HepG2 (cell line): ENCODE results near the gene PYCR2. TPM values are rescaled to one million over a fixed set of nuclear protein-coding genes. Genes with fewer than 3 reads are reported as not detected.

Source experiments
- ATAC-seq: fragments of 200-7000 bp; cut with Tn5 transposase; 3 replicates; pipeline ENCODE4 v1.9.1; 2020; ENCODE audit warnings: mild to moderate bottlenecking, moderate library complexity
- BruUV-seq: library from RNA; stranded (reverse); fragments of 400-500 nt; replicated peaks from 2 replicates; lab custom pipeline; 2021; lab: Mats Ljungman, UMichigan
- CTCF ChIA-PET: fragments of 300-600 bp; formaldehyde crosslinking; extraction: SDS; loops from one replicate; lab custom pipeline; 2021; ENCODE audit warnings: low total read pairs, inconsistent platforms, low intra/inter-chr PET ratio; lab: Yijun Ruan, JAX
- POLR2A ChIA-PET: fragments of 350-600 bp; sonication (Branson Sonifier 250); formaldehyde crosslinking; loops from one replicate; lab custom pipeline; 2020; ENCODE audit warnings: antibody characterized with exemption, inconsistent platforms; lab: Yijun Ruan, JAX
- DNase-seq: peaks from one replicate; pipeline ENCODE4 v3.0.0-alpha.2; 2015; ENCODE audit warnings: low spot score
- FAIRE-seq: peaks from 3 replicates; lab custom pipeline; 2011; peaks lifted over from hg19 to GRCh38; lab: Jason Lieb, UNC
- H2AFZ ChIP-seq: one replicate; pipeline ENCODE4 v1.6.1; 2011; ENCODE audit warnings: low read length, inconsistent platforms
- H3K27ac ChIP-seq: fragments of 300-600 bp; 3 replicates; pipeline ENCODE4 v1.8.0; 2011; ENCODE audit warnings: mixed run types, mild to moderate bottlenecking, mixed read lengths, low read length, inconsistent platforms; ENCODE audit not compliant: insufficient read depth; ENCODE audit errors: extremely low read length
- H3K27me3 ChIP-seq, 2 experiments: fragments of 200-600 bp in 1 of 2; 2 replicates in 1 of 2; 3 replicates in 1 of 2; pipeline versions ENCODE4 v1.6.0 to v1.8.0; 2011; ENCODE audit warnings: low read length in 2 of 2, mild to moderate bottlenecking in 2 of 2, moderate library complexity in 2 of 2, inconsistent platforms in 1 of 2; ENCODE audit not compliant: insufficient read depth in 2 of 2, control insufficient read depth in 1 of 2
- H3K36me3 ChIP-seq, 2 experiments: fragments of 200-600 bp in 1 of 2; replicated peaks in 1 of 2; 2 replicates in 1 of 2; 3 replicates in 1 of 2; pipeline versions ENCODE4 v1.5.1 to v1.8.0; 2011; ENCODE audit warnings: low read length in 2 of 2, inconsistent platforms in 1 of 2; ENCODE audit not compliant: insufficient read depth in 2 of 2, control insufficient read depth in 1 of 2
- H3K4me1 ChIP-seq: 2 replicates; pipeline ENCODE4 v1.5.1; 2012; ENCODE audit warnings: low read length, inconsistent platforms; ENCODE audit not compliant: insufficient read depth
- H3K4me2 ChIP-seq: 2 replicates; pipeline ENCODE4 v1.6.0; 2011; ENCODE audit warnings: low read depth, low read length, inconsistent platforms
- H3K4me3 ChIP-seq, 3 experiments: fragments of 200-600 bp in 1 of 3; sonication (generic), shearing (Covaris generic) in 1 of 3; replicated peaks in 1 of 3; 2 replicates each; pipeline ENCODE4 v1.5.1; 2011 to 2016; ENCODE audit warnings: low read length in 3 of 3, inconsistent platforms in 2 of 3, low read depth in 2 of 3, mild to moderate bottlenecking in 2 of 3, control low read depth in 1 of 3, mixed read lengths in 1 of 3; ENCODE audit not compliant: insufficient read depth in 1 of 3
- H3K79me2 ChIP-seq: one replicate; pipeline ENCODE4 v1.6.1; 2011; ENCODE audit warnings: low read length, inconsistent platforms; ENCODE audit not compliant: insufficient read depth
- H3K9ac ChIP-seq: 2 replicates; pipeline ENCODE4 v1.6.0; 2011; ENCODE audit warnings: mild to moderate bottlenecking, low read depth, low read length, inconsistent platforms; ENCODE audit not compliant: insufficient read depth
- H3K9me3 ChIP-seq: 2 replicates; pipeline ENCODE4 v1.5.1; 2012; ENCODE audit warnings: mild to moderate bottlenecking, low read length
- H4K20me1 ChIP-seq: 2 replicates; pipeline ENCODE4 v1.6.0; 2011; ENCODE audit warnings: inconsistent platforms, mild to moderate bottlenecking, low read length, moderate library complexity; ENCODE audit not compliant: insufficient read depth
- AKAP8 ChIP-seq: sonication (generic); formaldehyde crosslinking; IDR thresholded peaks from 2 replicates; pipeline ENCODE4 v1.5.1; 2020; ENCODE audit warnings: mild to moderate bottlenecking, missing genetic modification reagents
- STAG1 ChIP-seq: sonication (generic); formaldehyde crosslinking; IDR thresholded peaks from 2 replicates; pipeline ENCODE4 v1.4.0; 2020; ENCODE audit warnings: missing genetic modification reagents
- XBP1 ChIP-seq: sonication (generic); formaldehyde crosslinking; IDR thresholded peaks from 2 replicates; pipeline ENCODE4 v1.5.0; 2020; ENCODE audit warnings: missing genetic modification reagents
- XRCC5 ChIP-seq: fragments of 200-400 bp; formaldehyde crosslinking; optimal IDR thresholded peaks from 2 replicates; pipeline ENCODE3; 2017; ENCODE audit warnings: mild to moderate bottlenecking, low read length
- YY1 ChIP-seq: IDR thresholded peaks from 2 replicates; pipeline ENCODE4 v1.6.1; 2011; ENCODE audit warnings: low read length, low read depth, moderate library complexity, mild to moderate bottlenecking; ENCODE audit not compliant: insufficient read depth, insufficient replicate concordance
- ZNF468 ChIP-seq: sonication (generic); formaldehyde crosslinking; IDR thresholded peaks from 2 replicates; pipeline ENCODE4 v1.8.0; 2022; ENCODE audit warnings: mild to moderate bottlenecking, moderate library complexity, missing genetic modification reagents
- WGBS: methylation state at CpG from one replicate; pipeline ENCODE4 v1.1.6; 2017; ENCODE audit warnings: low lambda C conversion rate; 5-methylcytosine and 5-hydroxymethylcytosine counted together
- in situ Hi-C: cut with HindIII; loops from 2 replicates; pipeline ENCODE4 v1.10.0; 2017; ENCODE audit warnings: low pct_unique_long_range_greater_than_20kb; ENCODE audit not compliant: extremely low pct_ligation_motif_present
- intact Hi-C: fragments of 100-400 bp; cut with micrococcal nuclease; formaldehyde crosslinking; loops from one replicate; pipeline ENCODE4 v1.10.0; 2022; ENCODE audit not compliant: unreplicated experiment
- polyA plus RNA-seq, 8 experiments: library from polyadenylated mRNA; depleted of rRNA in 3 of 8; stranded (reverse) in 7 of 8; unstranded in 1 of 8; fragments of >200 nt; fragmentation: Illumina TruSeq in 4 of 8; extraction: Trizol in 4 of 8; gene quantifications; 2 replicates each; pipeline versions ENCODE4 v1.2.1 to v1.2.3, GENCODE V29; 2011 to 2016; ENCODE audit warnings: low read depth in 4 of 8, missing spikeins in 1 of 8, mixed read lengths in 1 of 8; ENCODE audit not compliant: insufficient read depth in 1 of 8
- total RNA-seq, 5 experiments: library from RNA; depleted of rRNA; stranded (reverse); fragments of >200 nt; fragmentation: Illumina TruSeq; extraction: Trizol; gene quantifications; 2 replicates each; pipeline ENCODE4 v1.2.3, GENCODE V29; 2016; ENCODE audit warnings: low read depth in 1 of 5
- TF ChIP-seq, protein P1 (sequence below): sonication (generic); formaldehyde crosslinking; IDR thresholded peaks from 2 replicates; pipeline ENCODE4 v1.9.0; 2022; ENCODE audit warnings: missing genetic modification reagents, mild to moderate bottlenecking, borderline replicate concordance
- TF ChIP-seq, protein P2 (sequence below): sonication (generic); formaldehyde crosslinking; IDR thresholded peaks from 2 replicates; pipeline ENCODE4 v1.5.1; 2020; ENCODE audit warnings: mild to moderate bottlenecking, missing genetic modification reagents, moderate library complexity
- TF ChIP-seq, protein P3 (sequence below): sonication (generic); formaldehyde crosslinking; IDR thresholded peaks from 2 replicates; pipeline ENCODE4 v1.5.0; 2020; ENCODE audit warnings: mild to moderate bottlenecking, missing genetic modification reagents, moderate library complexity
- TF ChIP-seq, protein P4 (sequence below): sonication (generic); formaldehyde crosslinking; IDR thresholded peaks from 2 replicates; pipeline ENCODE4 v1.5.1; 2020; ENCODE audit warnings: missing genetic modification reagents, mild to moderate bottlenecking, borderline replicate concordance

Gene PYCR2
- total and polyA plus RNA-seq, 2 of the 13 experiments (the other 11 are each of a cell fraction or from before 2014, with no cell fraction given) = 47.2 to 47.8 TPM

DNA sequence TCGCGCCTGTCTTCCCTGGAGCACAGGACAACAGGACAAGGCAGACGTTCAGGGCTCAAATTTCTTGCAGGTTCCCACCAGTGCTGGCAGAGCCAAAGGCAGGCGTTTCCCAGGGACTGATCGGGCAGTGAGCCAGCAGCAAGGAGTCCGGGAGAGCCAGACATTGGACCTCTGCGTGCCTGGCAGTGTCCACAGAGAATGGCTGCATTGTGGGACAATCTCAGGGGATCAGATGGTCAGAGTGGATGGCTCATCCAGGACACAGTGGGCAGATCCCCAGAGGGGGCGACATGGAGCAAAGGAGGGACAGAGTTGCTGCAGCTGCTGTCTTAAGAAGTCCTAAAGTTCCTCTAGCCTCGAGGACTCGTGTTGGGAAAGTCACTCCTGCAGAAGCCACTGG is 46.5 kb downstream of the PYCR2 start:
- DNase-seq = peak; percentile 42
- Histone ChIP-seq H4K20me1 (peaks cover 20% of the 10 kb centered on the region), H3K9ac (no peak overlapping the region), H3K4me2 (peak overlapping the region; percentile 100), H3K4me3 (no peak overlapping the region), H3K79me2 (peaks cover 37% of the 10 kb centered on the region), H3K36me3 (peaks cover 8 to 35% of the 10 kb centered on the region in 2 experiments), H3K9me3 (no peaks in the 10 kb centered on the region)
- FAIRE-seq = peak; percentile 73
- POLR2A ChIA-PET = interaction anchor here (1.0 kb wide), 1 partner anchor 64 kb away, joined by 3 read pairs; no protein-coding TSS in a partner anchor
- peak; percentile 13 for ATAC-seq
- no TSS peak for BruUV-seq
- peak; percentile 82 for TF ChIP-seq XRCC5
- peak; percentile 20; the same call in 1 of the 2 replicates for TF ChIP-seq STAG1 (CRISPR knock-in tag)
- no peak for TF ChIP-seq AKAP8 (CRISPR knock-in tag)
- TF ChIP-seq ZNF468 (CRISPR knock-in tag) = no peak
- TF ChIP-seq, protein P1, sequence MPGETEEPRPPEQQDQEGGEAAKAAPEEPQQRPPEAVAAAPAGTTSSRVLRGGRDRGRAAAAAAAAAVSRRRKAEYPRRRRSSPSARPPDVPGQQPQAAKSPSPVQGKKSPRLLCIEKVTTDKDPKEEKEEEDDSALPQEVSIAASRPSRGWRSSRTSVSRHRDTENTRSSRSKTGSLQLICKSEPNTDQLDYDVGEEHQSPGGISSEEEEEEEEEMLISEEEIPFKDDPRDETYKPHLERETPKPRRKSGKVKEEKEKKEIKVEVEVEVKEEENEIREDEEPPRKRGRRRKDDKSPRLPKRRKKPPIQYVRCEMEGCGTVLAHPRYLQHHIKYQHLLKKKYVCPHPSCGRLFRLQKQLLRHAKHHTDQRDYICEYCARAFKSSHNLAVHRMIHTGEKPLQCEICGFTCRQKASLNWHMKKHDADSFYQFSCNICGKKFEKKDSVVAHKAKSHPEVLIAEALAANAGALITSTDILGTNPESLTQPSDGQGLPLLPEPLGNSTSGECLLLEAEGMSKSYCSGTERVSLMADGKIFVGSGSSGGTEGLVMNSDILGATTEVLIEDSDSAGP (CRISPR knock-in tag) = no peak
- TF ChIP-seq, protein P2, sequence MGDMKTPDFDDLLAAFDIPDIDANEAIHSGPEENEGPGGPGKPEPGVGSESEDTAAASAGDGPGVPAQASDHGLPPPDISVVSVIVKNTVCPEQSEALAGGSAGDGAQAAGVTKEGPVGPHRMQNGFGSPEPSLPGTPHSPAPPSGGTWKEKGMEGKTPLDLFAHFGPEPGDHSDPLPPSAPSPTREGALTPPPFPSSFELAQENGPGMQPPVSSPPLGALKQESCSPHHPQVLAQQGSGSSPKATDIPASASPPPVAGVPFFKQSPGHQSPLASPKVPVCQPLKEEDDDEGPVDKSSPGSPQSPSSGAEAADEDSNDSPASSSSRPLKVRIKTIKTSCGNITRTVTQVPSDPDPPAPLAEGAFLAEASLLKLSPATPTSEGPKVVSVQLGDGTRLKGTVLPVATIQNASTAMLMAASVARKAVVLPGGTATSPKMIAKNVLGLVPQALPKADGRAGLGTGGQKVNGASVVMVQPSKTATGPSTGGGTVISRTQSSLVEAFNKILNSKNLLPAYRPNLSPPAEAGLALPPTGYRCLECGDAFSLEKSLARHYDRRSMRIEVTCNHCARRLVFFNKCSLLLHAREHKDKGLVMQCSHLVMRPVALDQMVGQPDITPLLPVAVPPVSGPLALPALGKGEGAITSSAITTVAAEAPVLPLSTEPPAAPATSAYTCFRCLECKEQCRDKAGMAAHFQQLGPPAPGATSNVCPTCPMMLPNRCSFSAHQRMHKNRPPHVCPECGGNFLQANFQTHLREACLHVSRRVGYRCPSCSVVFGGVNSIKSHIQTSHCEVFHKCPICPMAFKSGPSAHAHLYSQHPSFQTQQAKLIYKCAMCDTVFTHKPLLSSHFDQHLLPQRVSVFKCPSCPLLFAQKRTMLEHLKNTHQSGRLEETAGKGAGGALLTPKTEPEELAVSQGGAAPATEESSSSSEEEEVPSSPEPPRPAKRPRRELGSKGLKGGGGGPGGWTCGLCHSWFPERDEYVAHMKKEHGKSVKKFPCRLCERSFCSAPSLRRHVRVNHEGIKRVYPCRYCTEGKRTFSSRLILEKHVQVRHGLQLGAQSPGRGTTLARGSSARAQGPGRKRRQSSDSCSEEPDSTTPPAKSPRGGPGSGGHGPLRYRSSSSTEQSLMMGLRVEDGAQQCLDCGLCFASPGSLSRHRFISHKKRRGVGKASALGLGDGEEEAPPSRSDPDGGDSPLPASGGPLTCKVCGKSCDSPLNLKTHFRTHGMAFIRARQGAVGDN (CRISPR knock-in tag) = peak; percentile 21; the same call in 1 of the 2 replicates
- TF ChIP-seq, protein P3, sequence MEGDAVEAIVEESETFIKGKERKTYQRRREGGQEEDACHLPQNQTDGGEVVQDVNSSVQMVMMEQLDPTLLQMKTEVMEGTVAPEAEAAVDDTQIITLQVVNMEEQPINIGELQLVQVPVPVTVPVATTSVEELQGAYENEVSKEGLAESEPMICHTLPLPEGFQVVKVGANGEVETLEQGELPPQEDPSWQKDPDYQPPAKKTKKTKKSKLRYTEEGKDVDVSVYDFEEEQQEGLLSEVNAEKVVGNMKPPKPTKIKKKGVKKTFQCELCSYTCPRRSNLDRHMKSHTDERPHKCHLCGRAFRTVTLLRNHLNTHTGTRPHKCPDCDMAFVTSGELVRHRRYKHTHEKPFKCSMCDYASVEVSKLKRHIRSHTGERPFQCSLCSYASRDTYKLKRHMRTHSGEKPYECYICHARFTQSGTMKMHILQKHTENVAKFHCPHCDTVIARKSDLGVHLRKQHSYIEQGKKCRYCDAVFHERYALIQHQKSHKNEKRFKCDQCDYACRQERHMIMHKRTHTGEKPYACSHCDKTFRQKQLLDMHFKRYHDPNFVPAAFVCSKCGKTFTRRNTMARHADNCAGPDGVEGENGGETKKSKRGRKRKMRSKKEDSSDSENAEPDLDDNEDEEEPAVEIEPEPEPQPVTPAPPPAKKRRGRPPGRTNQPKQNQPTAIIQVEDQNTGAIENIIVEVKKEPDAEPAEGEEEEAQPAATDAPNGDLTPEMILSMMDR (CRISPR knock-in tag) = peak; percentile 33; the same call in 1 of the 2 replicates
- TF ChIP-seq, protein P4, sequence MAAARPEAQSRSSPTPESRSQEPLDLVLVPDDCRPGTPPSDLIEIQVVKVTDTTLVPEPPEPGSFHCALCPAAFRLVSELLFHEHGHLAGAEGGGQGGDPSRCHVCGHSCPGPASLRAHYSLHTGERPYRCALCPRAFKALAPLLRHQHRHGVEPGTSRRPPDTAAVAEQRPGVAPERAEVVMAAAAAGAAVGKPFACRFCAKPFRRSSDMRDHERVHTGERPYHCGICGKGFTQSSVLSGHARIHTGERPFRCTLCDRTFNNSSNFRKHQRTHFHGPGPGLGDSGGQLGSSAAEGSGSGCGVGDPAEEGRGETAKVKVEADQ (CRISPR knock-in tag) = 0 out of 2 replicates have a peak, but pooled peaks have one; percentile 6
- peak; percentile 13 for TF ChIP-seq YY1
- TF ChIP-seq XBP1 (CRISPR knock-in tag) = no peak
- TF ChIP-seq, all 625 proteins: peak for 6
- CTCF ChIA-PET = interaction anchor here (1.8 kb wide), 1 partner anchor 34 kb away, joined by 5 read pairs; no protein-coding TSS in a partner anchor
- peaks cover 45% of the 10 kb centered on the region for H3K4me1 ChIP-seq
- in situ Hi-C loops (no loop called here), intact Hi-C loops (loop anchor here (5.0 kb wide), 1 partner anchor 35 kb away; no protein-coding TSS in a partner anchor)
- WGBS = 40% methylated on average over 7 of the region's 10 CpGs
- no peak overlapping the region for H2AFZ ChIP-seq
- H3K27ac ChIP-seq = no peak overlapping the region
- H3K27me3 ChIP-seq = no peaks in the 10 kb centered on the region; a peak in 1 of 5 replicates
